Activated CD4-positive, alpha-beta T cell treated with anti-CD3 and anti-CD28 coated beads for 1 hour (primary cell): ENCODE data around the gene ATF7IP2.
A peak's percentile ranks its signal among the peaks of the same experiment; 100 is the strongest.
"Not testable (repeated sequence)": the region's sequence is repeated elsewhere in the genome, so short reads cannot be mapped to it uniquely, and the experiment has no call there.

Experiments used
- DNase-seq: peaks from one replicate; pipeline ENCODE4 v3.0.0-alpha.2; 2020

Gene ATF7IP2

DNA sequence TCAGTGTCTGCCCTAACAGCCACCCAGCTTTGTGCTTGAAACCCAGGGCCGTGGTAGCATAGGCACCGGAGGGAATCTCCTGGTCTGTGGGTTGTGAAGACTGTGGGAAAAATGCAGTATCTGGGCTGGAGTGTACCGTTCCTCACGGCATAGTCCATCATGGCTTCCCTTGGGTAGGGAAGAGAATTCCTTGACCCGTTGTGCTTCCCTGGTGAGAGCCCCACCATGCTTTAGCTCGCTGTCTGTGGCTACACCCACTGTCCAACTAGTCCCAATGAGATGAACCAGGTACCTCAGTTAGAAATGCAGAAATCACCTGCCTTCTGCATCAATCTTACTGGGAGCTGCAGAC lies 67.3 kb downstream of the ATF7IP2 start:
- no peak for DNase-seq

DNA sequence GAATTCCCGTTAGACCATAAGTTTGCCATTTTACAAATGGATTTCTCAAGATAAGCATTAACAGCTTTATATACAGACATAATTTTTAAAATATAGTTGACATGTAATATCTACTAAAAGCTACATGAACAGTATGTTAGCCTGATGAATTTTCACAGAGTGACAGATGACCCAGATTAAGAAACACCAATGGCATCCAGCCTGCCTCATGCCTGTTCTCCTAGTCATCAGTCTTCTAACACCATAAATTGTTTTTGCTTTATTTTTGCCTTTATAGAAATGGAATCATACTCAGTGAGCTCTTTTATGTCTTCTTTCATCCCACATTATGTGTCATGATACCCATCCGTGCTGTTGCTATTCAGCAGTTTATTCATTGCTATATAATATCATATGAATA lies 80.0 kb downstream of the ATF7IP2 start:
- DNase-seq: no peak

DNA sequence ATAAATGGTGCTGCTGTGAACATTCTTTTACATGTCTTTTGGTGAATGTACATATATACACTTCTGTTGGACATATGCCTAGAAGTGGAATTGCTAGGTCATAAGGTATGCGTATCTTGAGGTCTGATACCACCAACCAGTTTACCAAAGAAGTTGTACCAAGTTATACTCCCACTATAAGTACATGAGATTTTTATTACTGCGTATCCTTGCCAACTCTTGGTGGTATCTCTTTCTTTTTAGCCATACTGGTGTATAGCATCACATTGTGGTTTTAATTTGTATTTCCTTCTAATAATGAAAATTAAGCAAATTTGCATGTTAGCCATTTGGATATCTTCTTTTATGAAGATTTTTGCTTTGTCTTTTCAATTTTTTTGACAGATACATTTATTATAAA lies 80.5 kb downstream of the ATF7IP2 start:
- DNase-seq: no peak

DNA sequence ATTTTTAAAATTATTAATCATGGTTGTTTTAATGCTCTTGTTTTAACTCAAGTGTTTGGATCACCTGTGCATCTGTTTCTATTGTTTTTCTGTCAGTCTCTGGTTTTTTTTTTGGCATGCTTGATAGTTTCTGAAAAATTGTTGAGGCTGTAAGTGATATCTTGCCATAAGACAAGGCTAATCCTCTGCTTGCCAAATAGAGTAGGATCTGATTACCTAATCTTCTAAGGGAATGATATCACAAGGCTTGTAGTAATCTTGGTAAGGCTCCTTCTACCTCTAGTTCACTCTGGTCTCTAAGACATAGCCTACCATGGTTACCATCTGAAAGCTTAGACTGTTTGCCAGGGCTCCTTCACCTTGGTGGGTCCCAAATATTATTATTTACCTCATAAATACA lies 81.0 kb downstream of the ATF7IP2 start:
- DNase-seq: no peak

DNA sequence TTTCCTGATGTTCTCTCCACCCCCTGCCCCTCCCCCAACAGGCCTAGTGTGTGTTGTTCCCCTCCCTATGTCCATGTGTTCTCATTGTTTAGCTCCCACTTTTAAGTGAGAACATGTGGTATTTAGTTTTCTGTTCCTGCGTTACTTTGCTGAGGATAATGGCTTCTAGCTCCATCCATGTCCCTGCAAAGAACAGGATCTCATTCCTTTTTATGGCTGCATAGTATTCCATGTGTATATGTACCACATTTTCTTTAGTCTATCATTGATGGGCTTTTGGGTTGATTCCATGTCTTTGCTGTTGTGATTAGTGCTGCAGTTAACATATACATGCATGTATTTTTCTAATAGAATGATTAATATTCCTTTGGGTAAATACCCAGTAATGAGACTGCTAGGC lies 90.8 kb downstream of the ATF7IP2 start:
- not testable (repeated sequence) for DNase-seq

DNA sequence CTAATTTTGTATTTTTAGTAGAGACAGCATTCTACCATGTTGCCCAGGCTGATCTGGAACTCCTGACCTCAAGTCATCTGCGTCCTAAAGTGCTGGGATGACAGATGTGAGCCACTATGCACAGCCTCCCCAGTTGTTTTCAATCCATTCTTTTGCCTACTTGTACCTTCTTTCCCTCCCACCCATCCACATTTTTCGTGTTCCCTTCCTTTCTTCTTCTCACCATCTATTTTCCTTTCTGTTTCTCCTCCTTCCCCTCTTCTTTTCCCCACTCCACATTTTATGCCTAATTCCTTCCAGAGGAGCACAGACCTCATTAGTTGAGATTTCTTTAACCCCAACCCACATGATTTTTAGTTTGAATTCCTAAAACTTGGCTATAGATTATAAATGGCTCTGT lies 94.3 kb downstream of the ATF7IP2 start:
- DNase-seq: no peak

DNA sequence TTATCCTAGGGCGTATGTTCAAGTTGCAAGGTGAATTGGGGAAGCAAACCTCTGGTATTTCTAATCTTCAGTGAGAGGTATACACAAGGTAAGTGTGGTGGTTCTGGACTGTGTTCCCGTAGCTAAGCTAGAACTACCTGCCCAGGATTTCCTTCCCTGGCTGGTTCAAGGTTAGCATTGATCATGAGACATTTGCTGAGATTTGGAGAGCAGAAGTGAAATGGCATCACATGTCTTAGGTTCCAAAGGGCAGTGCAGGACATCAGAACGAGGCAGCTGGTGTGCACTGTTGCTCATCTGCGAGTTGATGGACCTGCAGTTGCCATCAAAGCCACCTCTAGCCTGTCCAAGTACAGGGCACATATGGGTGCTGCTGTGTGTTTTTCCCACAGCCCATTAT lies 99.3 kb downstream of the ATF7IP2 start:
- DNase-seq: no peak

DNA sequence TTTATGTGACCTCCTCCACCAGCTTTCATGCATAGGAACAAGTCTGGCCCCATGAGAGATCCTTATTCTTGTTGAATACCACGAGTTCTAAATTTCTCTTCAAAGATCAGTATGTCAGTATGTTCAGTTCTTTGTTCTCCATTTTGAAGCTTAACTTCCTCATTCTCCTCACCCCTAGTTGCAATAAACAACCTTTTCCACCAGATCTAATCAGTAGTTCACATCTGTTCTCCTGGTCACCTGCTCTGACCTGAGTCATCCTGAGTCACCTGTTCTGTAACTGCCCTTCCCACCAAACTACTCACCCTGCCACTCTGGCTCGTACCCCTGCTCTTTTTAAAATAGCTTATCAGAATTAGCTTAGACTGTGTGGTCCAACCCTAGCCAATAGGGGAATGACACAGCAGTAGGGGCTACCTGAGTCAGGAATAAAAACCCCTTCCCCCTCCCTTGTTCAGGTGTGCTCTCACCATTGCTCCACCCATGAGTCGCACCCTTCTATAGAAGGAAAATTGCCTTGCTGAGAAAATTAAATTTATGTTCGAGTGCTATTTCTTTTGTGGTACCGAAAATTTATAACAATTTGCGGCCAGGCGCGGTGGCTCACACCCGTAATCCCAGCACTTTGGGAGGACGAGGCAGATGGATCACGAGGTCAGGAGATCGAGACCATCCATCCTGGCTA lies 100.0 kb downstream of the ATF7IP2 start:
- no peak for DNase-seq

DNA sequence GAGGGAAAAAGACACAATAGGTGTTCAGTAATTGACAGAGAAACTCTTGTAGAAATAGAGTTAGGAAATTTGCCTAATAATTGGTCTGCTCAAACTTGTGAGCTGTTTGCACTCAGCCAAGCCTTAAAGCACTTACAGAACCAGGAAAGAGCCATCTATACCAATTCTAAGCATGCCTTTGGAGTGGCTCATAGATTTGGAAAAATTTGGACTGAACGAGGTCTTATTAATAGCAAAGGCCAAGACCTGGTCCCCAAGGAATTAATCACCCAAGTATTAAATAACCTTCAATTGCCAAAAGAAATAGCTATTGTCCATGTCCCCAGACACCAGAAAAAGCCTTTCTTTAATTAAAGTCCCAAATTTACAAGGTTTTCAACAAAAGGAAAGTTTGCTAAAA lies 104.3 kb downstream of the ATF7IP2 start:
- no peak for DNase-seq

DNA sequence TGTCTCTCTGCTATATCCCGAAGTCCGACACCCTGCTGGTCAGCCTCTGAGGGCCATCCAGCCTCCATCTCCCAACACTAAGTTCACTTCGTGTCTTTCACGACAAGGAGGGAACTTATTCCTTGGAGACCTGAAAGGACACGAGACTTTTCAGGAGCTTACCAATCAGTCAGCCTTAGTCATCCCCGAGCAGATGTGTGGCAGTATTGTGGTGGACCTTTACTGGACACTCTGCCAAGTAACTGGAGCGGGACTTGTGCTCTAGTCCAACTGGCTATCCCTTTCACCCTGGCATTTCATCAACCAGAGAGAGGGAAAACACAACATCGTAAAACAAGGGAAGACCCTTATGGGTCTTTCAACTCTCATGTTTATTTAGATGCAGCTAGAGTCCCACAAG lies 107.4 kb downstream of the ATF7IP2 start:
- DNase-seq: no peak

DNA sequence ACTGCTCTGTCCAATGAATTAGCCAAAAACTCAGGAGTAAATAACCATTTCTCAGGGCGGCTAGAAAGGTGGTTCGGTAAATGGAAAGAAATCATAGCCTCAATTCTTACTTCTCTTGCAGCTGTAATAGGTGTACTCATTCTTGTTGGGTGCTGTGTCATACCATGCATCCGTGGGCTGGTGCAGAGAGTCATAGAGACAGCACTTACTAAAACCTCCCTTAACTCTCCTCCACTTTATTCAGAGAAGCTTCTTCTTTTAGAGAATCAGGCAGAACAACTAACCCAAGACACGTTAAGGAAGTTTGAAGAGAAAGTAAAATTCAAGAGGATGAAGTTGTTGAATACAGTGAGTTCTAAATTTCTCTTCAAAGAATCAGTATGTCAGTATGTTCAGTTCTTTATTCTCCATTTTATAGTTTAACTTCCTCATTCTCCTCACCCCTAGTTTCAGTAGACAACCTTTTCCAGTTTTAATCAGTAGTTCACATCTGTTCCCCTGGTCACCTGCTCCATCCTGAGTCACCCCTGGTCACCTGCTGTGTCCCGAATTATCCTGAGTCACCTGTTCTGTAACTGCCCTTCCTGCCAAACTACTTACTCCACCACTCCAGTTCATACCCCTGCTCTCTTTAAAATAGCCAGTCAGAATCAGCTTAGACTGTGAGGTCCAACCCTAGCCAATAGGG lies 108.6 kb downstream of the ATF7IP2 start:
- no peak for DNase-seq

DNA sequence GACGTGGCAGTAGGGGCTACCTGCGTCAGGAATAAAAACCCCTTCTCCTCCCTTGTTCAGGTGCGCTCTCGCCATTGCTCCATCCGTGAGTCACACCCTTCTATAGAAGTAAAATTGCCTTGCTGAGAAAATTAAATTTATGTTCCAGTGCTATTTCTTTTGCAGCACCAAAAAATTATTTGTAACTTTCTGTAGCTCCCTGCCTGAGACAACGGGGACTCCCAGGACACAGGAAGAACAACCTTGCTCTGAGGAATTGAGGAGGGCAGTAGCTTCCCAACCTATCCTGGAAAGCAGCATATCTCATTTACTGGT lies 109.1 kb downstream of the ATF7IP2 start:
- DNase-seq: no peak

DNA sequence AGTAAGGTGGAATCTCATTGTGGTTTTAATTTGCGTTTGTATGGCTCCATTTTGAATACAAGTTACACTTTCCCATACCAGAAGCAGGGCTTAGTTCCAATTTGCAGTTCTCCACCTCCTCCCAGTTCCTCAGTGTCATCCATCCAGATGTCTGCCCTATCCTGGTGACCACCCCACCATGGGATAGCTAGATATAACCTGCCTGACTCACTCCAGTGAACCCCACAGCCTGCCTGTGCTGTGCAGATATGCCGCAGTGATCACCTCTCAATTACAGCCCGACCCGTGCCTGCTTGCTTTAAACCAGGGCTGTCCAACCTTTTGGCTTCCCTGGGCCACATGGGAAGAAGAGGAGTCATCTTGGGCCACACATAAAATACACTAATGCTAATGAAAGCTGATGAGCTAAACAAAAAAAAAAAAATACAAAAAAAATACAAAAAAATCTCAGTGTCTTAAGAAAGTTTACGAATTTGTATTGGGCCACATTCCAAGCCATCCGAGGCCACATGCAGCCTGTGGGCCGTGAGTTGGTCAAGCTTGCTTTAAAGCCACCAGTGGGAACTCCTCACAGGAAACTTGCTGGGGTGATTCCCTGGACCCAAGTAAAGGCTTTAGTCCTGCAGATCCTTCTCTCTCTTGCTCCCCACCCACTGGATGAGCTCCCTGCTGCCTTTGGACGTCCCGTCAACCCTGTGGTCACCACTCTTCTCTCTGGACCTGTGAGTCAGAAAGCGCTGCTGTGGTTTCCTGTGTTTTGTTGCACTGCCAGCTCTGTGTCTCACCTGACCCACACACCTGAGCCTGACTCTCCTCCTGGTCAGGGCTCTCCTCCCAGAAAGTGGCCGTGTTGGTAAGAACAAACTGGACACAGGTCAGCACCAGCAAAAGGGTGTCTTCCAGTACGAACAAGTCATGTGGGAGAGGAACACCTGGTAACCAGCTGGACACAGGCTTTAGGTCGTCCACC lies 111.6 kb downstream of the ATF7IP2 start:
- no peak for DNase-seq

DNA sequence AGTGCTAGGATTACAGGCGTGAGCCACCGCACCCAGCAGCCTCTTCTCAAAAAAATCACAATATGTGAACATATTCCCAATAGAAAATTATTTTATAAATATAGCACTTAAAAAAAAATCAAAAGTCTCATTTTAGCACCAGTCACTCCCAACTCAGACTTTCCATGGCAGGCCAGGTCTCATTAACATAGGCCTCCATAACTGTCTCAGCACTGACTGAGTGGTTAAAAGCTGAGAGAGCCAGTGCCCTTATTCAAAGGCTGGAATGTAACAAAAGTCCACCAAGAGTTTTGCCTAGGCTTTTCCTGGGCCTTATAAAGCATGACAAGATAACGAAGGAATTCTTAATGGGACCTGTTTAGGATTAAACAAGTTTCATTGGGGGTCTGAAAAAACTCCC lies 114.7 kb downstream of the ATF7IP2 start:
- DNase-seq: no peak

DNA sequence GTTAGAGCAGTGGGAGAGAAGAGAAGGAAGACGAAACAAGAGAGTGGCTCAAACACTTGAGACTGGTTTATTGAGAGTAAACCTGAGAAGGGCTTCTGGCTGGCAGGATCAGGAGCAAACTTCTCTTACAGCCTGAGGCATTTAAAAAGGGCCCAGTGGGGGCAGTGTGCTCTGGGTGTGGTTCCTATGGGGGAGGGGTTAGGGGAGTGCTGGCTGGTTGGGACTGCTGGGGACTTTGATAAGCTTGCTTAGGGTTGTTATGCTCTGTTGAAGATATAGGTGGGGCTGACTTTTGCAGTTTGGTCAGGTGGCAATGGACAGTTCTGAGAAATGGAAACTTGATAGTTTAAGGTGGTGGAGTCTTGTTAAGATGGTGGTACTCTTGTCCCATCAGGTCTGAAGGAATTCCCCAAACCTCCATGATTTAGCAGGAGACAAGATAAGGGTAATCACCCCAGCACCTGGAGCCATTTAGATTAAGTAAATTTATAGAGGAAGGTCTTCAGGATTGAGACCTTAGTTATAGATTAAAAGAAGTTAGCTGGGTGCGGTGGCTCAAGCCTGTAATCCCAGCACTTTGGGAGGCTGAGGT lies 115.3 kb downstream of the ATF7IP2 start:
- no peak for DNase-seq

DNA sequence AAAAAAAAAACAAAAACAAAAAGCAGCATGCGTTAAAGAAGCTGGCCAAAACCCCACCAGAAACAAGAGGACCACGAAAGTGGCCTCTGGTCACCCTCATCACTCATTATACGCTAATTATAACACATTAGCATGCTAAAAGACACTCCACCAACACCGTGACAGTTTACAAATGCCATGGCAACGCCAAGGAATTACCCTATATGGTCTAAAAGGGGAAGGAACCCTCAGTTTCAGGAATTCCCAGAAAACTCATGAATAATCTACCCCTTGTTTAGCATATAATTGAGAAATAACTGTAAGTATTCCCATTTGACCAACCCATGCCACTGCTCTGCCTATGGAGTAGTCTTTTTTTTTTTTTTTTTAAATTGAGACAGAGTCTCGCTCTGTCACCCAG lies 116.9 kb downstream of the ATF7IP2 start:
- DNase-seq: no peak

DNA sequence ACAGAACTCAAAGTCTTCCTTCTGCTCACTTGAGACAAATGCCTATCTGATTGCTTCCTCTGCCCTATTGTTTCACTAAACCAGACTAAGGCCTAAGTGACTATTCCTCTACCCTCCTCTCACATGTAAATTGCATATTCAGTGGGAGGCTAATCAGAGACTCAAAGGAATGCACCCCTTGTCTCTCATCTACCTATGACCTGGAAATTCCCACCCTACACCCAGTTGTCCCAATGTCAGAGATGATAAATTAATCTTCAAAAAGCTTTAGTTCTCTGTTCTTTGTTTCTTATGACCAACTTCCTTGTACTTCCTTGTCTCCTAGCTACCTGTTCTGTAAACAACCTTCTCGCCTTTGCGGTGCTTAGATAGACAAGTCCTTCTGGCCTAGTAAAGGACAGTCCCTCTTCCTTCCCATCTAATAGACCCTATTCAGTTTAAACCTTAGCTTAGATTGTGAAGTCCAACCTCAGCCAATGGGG lies 118.6 kb downstream of the ATF7IP2 start:
- no peak for DNase-seq

DNA sequence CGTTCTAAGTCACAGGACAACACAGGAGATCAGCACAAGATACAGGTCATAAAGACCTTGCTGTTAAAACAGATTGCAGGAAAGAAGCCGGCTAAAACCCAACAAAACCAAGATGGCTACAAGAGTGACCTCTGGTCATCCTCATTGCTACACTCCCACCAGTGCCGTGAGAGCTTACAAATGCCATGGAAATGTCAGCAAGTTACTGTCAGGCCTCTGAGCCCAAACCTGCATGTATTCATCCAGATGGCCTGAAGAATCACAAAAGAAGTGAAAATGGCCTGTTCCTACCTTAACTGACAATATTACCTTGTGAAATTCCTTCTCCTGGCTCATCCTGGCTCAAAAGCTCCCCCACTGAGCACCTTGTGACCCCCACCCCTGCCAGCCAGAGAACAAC lies 119.4 kb downstream of the ATF7IP2 start:
- DNase-seq: not testable (repeated sequence)

DNA sequence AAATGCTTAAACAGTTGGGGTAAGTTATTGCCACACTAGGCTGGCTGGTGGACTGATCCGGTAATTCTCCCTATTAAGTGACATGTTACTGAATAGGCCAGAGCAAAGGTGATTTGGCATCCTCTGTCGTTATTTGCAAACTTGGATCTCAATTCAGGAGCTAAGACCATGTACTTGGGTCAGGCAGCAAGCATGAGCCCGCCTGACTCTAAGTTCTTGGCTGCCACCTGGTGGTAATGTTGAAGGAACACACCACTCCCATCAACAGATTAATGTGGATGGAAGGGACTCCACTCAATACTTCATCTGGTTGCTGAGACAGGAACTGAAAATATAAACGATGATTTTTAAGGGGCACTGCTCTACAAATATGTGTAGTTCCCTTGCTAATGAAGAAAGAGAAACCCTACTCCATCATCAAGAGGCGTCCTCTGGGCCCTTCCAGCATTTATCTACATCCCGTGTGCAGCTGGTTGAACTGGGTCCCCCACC lies 123.7 kb downstream of the ATF7IP2 start:
- peak; percentile 39 for DNase-seq

DNA sequence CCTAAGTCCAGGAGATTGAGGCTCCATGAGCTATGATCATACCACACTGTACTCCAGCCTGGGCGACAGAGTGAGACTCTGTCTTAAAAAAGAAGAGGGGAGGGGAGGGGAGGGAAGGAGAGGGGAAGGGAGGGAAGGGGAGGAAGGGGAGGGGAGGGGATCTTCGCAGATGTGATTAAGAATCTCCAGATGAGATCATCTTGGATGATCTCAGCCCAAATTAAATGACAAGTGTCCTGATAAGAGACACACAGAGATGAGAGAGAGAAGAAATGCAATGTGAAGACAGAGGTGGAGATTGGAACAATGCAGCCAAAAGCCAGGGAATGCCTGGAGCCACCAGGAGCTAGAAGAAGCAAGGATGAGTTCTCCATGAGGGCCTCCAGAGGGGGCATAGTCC lies 124.4 kb downstream of the ATF7IP2 start:
- DNase-seq: no peak

DNA sequence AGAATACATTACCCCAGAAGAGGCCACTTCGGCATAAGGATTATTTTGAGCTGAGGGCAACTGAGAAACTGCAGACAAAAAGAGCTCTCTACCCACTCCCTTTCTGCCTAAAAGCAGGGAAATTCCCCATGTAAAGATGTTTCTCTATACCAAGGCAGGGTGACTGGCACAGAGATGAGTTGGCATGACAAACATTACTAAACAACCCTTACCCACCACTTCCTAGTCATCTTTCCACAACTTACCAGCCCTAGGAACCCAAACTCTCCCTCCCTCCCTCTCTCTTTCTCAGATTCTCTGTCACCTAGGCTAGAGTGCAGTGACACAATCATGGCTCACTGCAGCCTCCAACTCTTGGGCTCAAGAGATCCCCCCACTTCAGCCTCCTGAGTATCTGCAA lies 126.0 kb downstream of the ATF7IP2 start:
- DNase-seq: no peak

DNA sequence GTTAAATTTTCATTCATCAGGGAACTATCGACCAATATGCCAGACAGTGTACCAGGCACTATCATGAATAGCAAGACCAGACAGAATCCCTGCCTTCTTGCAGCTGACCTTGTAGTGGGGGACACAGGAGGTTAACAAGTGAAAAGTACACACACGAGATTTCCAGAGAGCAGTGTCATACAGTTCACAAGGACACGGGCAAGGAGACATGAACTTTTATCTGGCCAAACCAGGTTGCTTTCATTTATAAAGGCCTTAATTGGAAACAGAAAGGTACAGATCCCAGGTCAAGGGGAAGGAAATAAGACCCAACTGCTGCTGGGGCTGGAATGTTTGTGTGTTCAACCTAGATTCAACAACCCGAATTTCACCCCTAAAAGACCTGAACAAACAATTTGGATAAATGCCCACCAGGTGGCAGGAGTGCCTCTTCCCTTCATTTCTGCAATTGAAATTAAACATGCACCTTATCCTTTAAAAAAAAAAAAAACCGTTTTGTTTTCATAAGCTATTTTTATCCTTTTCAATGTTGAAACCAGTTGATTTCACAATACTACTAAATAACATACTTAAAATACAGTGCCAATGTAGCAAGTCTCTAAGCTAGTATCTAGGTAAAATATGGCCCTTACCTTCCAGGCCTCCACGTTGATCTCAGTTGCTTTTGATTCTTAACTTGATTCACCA lies 128.7 kb downstream of the ATF7IP2 start:
- DNase-seq: no peak

DNA sequence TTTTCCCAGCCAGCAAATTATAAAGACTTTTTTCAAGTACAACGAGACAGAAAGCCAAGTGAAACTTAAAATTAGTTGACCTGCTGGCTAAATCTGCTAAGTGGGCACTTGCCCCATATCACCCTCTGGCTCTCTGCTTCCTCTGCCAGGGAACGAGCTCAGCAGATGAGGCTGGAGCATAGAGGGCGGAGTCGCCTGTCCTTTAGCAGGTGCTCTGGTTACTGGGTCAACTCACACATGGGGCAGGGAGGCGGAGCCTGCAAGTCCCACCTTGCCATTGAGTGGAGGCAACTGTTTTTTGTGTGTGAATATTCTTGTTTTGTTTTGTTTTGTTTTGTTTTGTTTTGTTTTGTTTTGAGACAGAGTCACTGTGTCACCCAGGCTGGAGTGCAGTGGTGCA lies 132.0 kb downstream of the ATF7IP2 start:
- DNase-seq: no peak
